Testis (tissue), 3 donors: ENCODE measurements around the gene DLGAP5. TPM values are rescaled to one million over a fixed set of nuclear protein-coding genes. Genes with fewer than 3 reads are reported as not detected.

Source experiments
- DNase-seq: peaks from one replicate; pipeline ENCODE4 v3.0.0-alpha.2; 2019
- H3K27ac ChIP-seq, 2 donors: fragments of 200-600 bp; sonication (generic); one replicate each; pipeline ENCODE4 v1.5.1; 2019
- H3K27me3 ChIP-seq: fragments of 200-600 bp; sonication (generic); one replicate; pipeline ENCODE4 v1.5.1; 2019
- H3K36me3 ChIP-seq: fragments of 200-600 bp; sonication (generic); one replicate; pipeline ENCODE4 v1.5.1; 2017; ENCODE audit warnings: low read depth; ENCODE audit errors: missing control alignments
- H3K4me1 ChIP-seq: fragments of 200-600 bp; sonication (generic); one replicate; pipeline ENCODE4 v1.5.1; 2019
- H3K4me3 ChIP-seq, 2 donors: fragments of 200-600 bp; sonication (generic); one replicate each; pipeline ENCODE4 v1.5.1; 2017 to 2019
- H3K9me3 ChIP-seq: fragments of 200-600 bp; sonication (generic); one replicate; pipeline ENCODE4 v1.5.1; 2017
- CTCF ChIP-seq, 3 experiments: fragments of 450-650 bp in 2 of 3; fragments of 200-600 bp in 1 of 3; sonication (generic) in 1 of 3; IDR thresholded peaks; one replicate each; pipeline ENCODE4 v1.5.1; 2016 to 2019; ENCODE audit warnings: antibody characterized with exemption in 3 of 3, mild to moderate bottlenecking in 2 of 3, moderate library complexity in 1 of 3
- POLR2A ChIP-seq: fragments of 450-650 bp; IDR thresholded peaks from one replicate; pipeline ENCODE4 v1.6.1; 2017; ENCODE audit warnings: antibody characterized with exemption, mild to moderate bottlenecking, moderate library complexity
- WGBS, 2 donors: methylation state at CpG; one replicate each; pipeline ENCODE4 v1.1.5; 2018; 5-methylcytosine and 5-hydroxymethylcytosine counted together
- intact Hi-C: fragments of 100-400 bp; cut with DNase I; formaldehyde crosslinking; loops from one replicate; pipeline ENCODE4 v1.15.1; 2023; ENCODE audit warnings: low total_unique reads
- polyA plus RNA-seq: library from polyadenylated mRNA; stranded (reverse); fragments of 350-450 nt; fragmentation: Illumina TruSeq; extraction: RNeasy Lipid Tissue Mini Kit (QIAGEN cat#74804); gene quantifications from one replicate; pipeline ENCODE4 v1.2.3, GENCODE V29; 2014; ENCODE audit warnings: low read depth, low replicate concordance; ENCODE audit not compliant: insufficient read depth
- total RNA-seq, 2 donors: library from RNA; depleted of rRNA; stranded (reverse); fragments of >200 nt; gene quantifications; one replicate each; pipeline ENCODE4 v1.2.3, GENCODE V29; 2016

The DLGAP5 gene
- total and polyA plus RNA-seq, 3 donors from 2014 or later: 11.2 to 17.2 (median 15.2) TPM

- Histone ChIP-seq H3K27me3 (no peaks in the 10 kb centered on the region), H3K27ac (no peak overlapping the region), H3K4me3 (no peak overlapping the region), H3K4me1 (peaks cover 26% of the 10 kb centered on the region), H3K36me3 (no peaks in the 10 kb centered on the region), H3K9me3 (no peaks in the 10 kb centered on the region)
- WGBS, 2 donors: 84 to 92% methylated on average over 4 of the region's 4 CpGs
- intact Hi-C loops: no loop called here
- no peak for DNase-seq
- TF ChIP-seq POLR2A (no peak), CTCF (IDR thresholded peaks at IDR 0.05) (no peak)
These were observed 51.5 kb downstream of the DLGAP5 start for GRCh38 chr14:55139696-55140509.

- H3K9me3 ChIP-seq: no peaks in the 10 kb centered on the region
- H3K27ac ChIP-seq: no peak overlapping the region
- intact Hi-C loops: no loop called here
- no peak overlapping the region for H3K4me3 ChIP-seq
- TF ChIP-seq POLR2A: no peak
- TF ChIP-seq CTCF (IDR thresholded peaks at IDR 0.05): no peak
- no peaks in the 10 kb centered on the region for H3K27me3 ChIP-seq
- no peaks in the 10 kb centered on the region for H3K36me3 ChIP-seq
- DNase-seq: no peak
- peaks cover 26% of the 10 kb centered on the region for H3K4me1 ChIP-seq
These were observed 52.2 kb downstream of the DLGAP5 start for GRCh38 chr14:55139141-55139540.

- no peaks in the 10 kb centered on the region for H3K9me3 ChIP-seq
- no peak overlapping the region for H3K4me3 ChIP-seq
- peak overlapping the region; percentile 37 to 75 for H3K27ac ChIP-seq
- intact Hi-C loops: no loop called here
- no peaks in the 10 kb centered on the region for H3K36me3 ChIP-seq
- H3K27me3 ChIP-seq: no peaks in the 10 kb centered on the region
- H3K4me1 ChIP-seq: peaks cover 31% of the 10 kb centered on the region
- TF ChIP-seq POLR2A (no peak), CTCF (IDR thresholded peaks at IDR 0.05) (no peak)
- DNase-seq: no peak
- WGBS, 2 donors: 93 to 99% methylated on average over 4 to 7 of the region's 7 CpGs
These were observed 53.3 kb downstream of the DLGAP5 start for GRCh38 chr14:55138091-55138490.

- 43 to 44% methylated on average over 12 of the region's 12 CpGs for WGBS, 2 donors
- H3K27me3 ChIP-seq: no peaks in the 10 kb centered on the region
- intact Hi-C loops: no loop called here
- H3K4me3 ChIP-seq: no peak overlapping the region
- no peaks in the 10 kb centered on the region for H3K9me3 ChIP-seq
- H3K36me3 ChIP-seq: no peaks in the 10 kb centered on the region
- peaks cover 32% of the 10 kb centered on the region for H3K4me1 ChIP-seq
- peak overlapping the region; percentile 37 to 75 for H3K27ac ChIP-seq
- DNase-seq: peak; percentile 84
- TF ChIP-seq CTCF (IDR thresholded peaks at IDR 0.05) (no peak), POLR2A (no peak)
These were observed 54.2 kb downstream of the DLGAP5 start for GRCh38 chr14:55136885-55137786.
